ENCODE measurements around the gene TOMM40L. TPM values are rescaled to one million over a fixed set of nuclear protein-coding genes. Genes with fewer than 3 reads are reported as not detected.

Gene TOMM40L
- total RNA-seq, 2 experiments from 2014 or later = 11.0 to 20.1 TPM

DNA sequence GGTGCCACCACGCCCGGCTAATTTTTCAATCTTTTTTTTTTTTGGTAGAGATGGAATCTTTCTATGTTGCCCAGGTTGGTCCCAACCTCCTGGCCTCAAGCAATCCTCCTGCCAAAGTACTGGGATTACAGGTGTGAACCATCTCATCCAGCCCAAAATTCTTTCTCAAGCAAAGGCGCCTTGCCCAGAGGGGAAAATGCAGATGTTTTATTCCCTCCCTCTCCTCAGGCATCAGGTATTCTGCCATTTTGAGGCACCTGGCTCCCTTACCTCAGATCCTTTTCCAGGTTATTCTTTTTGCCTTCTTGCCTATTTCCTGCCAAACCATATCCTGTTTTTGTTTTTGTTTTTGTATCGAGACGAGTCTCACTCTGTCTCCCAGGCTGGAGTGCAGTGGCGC, 37.5 kb upstream of the TOMM40L start:
- no peaks in the 10 kb centered on the region for H3K9me3 ChIP-seq (ENCODE audit: low read length)
- no TSS peak for BruUV-seq (replicated peaks)
- H2AFZ ChIP-seq (ENCODE audit: low read length) = no peak overlapping the region
- H3K36me3 ChIP-seq (ENCODE audit: insufficient read depth, low read length) = no peaks in the 10 kb centered on the region
- H3K27ac ChIP-seq (ENCODE audit: low read depth, low read length, poor library complexity, severe bottlenecking) = no peak overlapping the region
- H3K79me2 ChIP-seq (ENCODE audit: insufficient read depth, low read depth, low read length) = no peaks in the 10 kb centered on the region
- TF ChIP-seq EZH2phosphoT487 (IDR thresholded peaks at IDR 0.05; ENCODE audit: borderline replicate concordance, low read depth, low read length) = no peak
- no peak for TF ChIP-seq CTCF (conservative IDR thresholded peaks at IDR 0.05; ENCODE audit: low read length)
- POLR2A ChIA-PET = interaction anchor here (0.6 to 3.5 kb wide), 2 partner anchors 13 to 22 kb away, joined by 3 to 17 read pairs; partner anchors contain the start of genes NDUFS2 and PPOX
- intact Hi-C loops (cut with micrococcal nuclease; ENCODE audit: unreplicated experiment) = no loop called here
- CTCF ChIA-PET (ENCODE audit: unreplicated experiment) = no interaction called here
- no peaks in the 10 kb centered on the region for H3K9me2 ChIP-seq (ENCODE audit: insufficient read depth, low read length)
- H3K4me2 ChIP-seq (ENCODE audit: low read length) = no peak overlapping the region
- DNase-seq (ENCODE audit: low spot score) = no peak
- H3K4me1 ChIP-seq (ENCODE audit: insufficient read depth, low read length, poor library complexity, severe bottlenecking) = peaks cover 54% of the 10 kb centered on the region
- H4K20me1 ChIP-seq (ENCODE audit: insufficient read depth, low read length) = no peaks in the 10 kb centered on the region
- no peak overlapping the region for H3K4me3 ChIP-seq (ENCODE audit: low read depth, low read length, poor library complexity, severe bottlenecking)

- H3K9me2 ChIP-seq (ENCODE audit: insufficient read depth, low read length) = no peaks in the 10 kb centered on the region
- H3K27ac ChIP-seq (ENCODE audit: low read depth, low read length, poor library complexity, severe bottlenecking) = no peak overlapping the region
- intact Hi-C loops (cut with micrococcal nuclease; ENCODE audit: unreplicated experiment) = no loop called here
- no peaks in the 10 kb centered on the region for H3K36me3 ChIP-seq (ENCODE audit: insufficient read depth, low read length)
- H3K79me2 ChIP-seq (ENCODE audit: insufficient read depth, low read depth, low read length) = no peaks in the 10 kb centered on the region
- no peak for TF ChIP-seq CTCF (conservative IDR thresholded peaks at IDR 0.05; ENCODE audit: low read length)
- TF ChIP-seq EZH2phosphoT487 (IDR thresholded peaks at IDR 0.05; ENCODE audit: borderline replicate concordance, low read depth, low read length) = no peak
- no peaks in the 10 kb centered on the region for H4K20me1 ChIP-seq (ENCODE audit: insufficient read depth, low read length)
- H3K4me2 ChIP-seq (ENCODE audit: low read length) = no peak overlapping the region
- H3K4me3 ChIP-seq (ENCODE audit: low read depth, low read length, poor library complexity, severe bottlenecking) = no peak overlapping the region
- no TSS peak for BruUV-seq (replicated peaks)
- no peaks in the 10 kb centered on the region for H3K9me3 ChIP-seq (ENCODE audit: low read length)
- H3K4me1 ChIP-seq (ENCODE audit: insufficient read depth, low read length, poor library complexity, severe bottlenecking) = peaks cover 48% of the 10 kb centered on the region
- DNase-seq (ENCODE audit: low spot score) = no peak
- no peak overlapping the region for H2AFZ ChIP-seq (ENCODE audit: low read length)
- POLR2A ChIA-PET = no interaction called here
- CTCF ChIA-PET (ENCODE audit: unreplicated experiment) = no interaction called here
These were observed 36.8 kb upstream of the TOMM40L start for GRCh38 chr1:161189036-161189435.

DNA sequence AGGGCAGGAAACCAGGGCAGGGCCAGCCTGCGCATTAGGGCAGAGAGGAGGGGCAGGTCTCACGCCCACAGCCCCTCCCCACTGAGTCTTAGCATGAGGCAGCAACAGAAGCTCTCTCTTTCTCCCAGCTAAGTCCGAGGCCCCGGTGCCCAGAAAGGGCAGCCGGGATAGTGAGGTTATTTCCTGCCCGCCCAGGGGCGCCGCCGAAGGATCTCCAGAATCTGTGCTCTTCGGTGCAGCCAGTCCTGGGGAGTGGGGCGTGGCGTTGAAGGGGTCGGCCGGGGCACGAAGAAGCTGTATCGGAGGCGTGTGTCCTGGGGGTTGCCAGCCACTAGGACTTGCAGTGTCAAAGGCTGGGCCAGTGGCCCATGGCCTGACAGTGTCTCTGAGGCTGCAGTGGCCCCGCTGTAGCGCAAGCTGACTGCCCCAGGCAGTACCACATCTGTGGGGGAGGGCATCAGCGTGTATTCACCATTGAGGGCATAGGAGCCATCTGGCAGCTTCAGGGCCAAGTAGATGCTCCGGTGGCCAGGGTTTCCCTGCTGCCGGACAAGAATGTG, 34.8 kb upstream of the TOMM40L start:
- intact Hi-C loops (cut with micrococcal nuclease; ENCODE audit: unreplicated experiment) = loop anchor here (5.0 kb wide), 1 partner anchor 191 kb away; no protein-coding TSS in a partner anchor
- peaks cover 45% of the 10 kb centered on the region for H3K4me1 ChIP-seq (ENCODE audit: insufficient read depth, low read length, poor library complexity, severe bottlenecking)
- H3K4me3 ChIP-seq (ENCODE audit: low read depth, low read length, poor library complexity, severe bottlenecking) = no peak overlapping the region
- POLR2A ChIA-PET = interaction anchor here (1.0 to 2.2 kb wide), 5 partner anchors 8 to 35 kb away, joined by 3 to 5 read pairs (median 5); partner anchors contain the start of genes B4GALT3 and TOMM40L
- no peak for DNase-seq (ENCODE audit: low spot score)
- no peaks in the 10 kb centered on the region for H3K79me2 ChIP-seq (ENCODE audit: insufficient read depth, low read depth, low read length)
- H3K4me2 ChIP-seq (ENCODE audit: low read length) = no peak overlapping the region
- no peak overlapping the region for H2AFZ ChIP-seq (ENCODE audit: low read length)
- no peaks in the 10 kb centered on the region for H4K20me1 ChIP-seq (ENCODE audit: insufficient read depth, low read length)
- no peak overlapping the region for H3K27ac ChIP-seq (ENCODE audit: low read depth, low read length, poor library complexity, severe bottlenecking)
- CTCF ChIA-PET (ENCODE audit: unreplicated experiment) = interaction anchor here (1.2 to 1.9 kb wide), 3 partner anchors 9 to 35 kb away, joined by 5 to 10 read pairs (median 7); partner anchors contain the start of genes NDUFS2 and TOMM40L
- H3K36me3 ChIP-seq (ENCODE audit: insufficient read depth, low read length) = no peaks in the 10 kb centered on the region
- no TSS peak for BruUV-seq (replicated peaks)
- H3K9me2 ChIP-seq (ENCODE audit: insufficient read depth, low read length) = no peaks in the 10 kb centered on the region
- TF ChIP-seq EZH2phosphoT487 (IDR thresholded peaks at IDR 0.05; ENCODE audit: borderline replicate concordance, low read depth, low read length) = no peak
- TF ChIP-seq CTCF (conservative IDR thresholded peaks at IDR 0.05; ENCODE audit: low read length) = no peak
- H3K9me3 ChIP-seq (ENCODE audit: low read length) = no peaks in the 10 kb centered on the region
